ENCODE measurements around the gene SFTPA2.
"Not testable (repeated sequence)": the region's sequence is repeated elsewhere in the genome, so short reads cannot be mapped to it uniquely, and the experiment has no call there.

SFTPA2 gene

DNA sequence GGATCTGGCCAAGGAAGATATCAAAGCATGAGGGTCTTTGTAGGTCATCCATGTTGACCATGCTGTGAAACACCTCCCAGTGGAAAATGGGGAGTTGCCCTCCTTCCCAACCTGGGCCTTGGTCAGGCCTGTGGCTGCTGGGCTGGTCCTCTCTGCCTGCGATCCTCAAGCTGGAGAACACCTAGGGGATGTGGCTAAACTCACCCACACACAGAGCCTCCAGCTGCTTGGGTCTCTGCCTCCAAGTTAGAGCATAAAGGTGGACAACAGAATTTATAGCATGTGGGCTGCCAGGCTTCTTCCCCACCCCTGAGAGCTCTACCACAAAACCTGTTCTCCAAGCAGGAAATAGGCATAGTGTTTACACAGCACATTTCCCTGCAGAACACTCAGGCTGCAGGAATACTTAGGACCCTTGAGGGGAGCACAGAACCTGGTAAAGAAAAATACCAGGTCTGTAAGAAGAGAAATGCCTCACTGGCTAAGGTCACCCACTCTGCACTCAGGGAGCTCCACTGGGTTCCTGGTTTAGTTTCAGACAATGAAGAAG is at the start of gene SFTPA2:
SFTPA2 (minus strand) TSS at position 248 of the 550 bp plus-strand sequence. CDS start 924 bp downstream, outside the sequence.
- no peak for DNase-seq

DNA sequence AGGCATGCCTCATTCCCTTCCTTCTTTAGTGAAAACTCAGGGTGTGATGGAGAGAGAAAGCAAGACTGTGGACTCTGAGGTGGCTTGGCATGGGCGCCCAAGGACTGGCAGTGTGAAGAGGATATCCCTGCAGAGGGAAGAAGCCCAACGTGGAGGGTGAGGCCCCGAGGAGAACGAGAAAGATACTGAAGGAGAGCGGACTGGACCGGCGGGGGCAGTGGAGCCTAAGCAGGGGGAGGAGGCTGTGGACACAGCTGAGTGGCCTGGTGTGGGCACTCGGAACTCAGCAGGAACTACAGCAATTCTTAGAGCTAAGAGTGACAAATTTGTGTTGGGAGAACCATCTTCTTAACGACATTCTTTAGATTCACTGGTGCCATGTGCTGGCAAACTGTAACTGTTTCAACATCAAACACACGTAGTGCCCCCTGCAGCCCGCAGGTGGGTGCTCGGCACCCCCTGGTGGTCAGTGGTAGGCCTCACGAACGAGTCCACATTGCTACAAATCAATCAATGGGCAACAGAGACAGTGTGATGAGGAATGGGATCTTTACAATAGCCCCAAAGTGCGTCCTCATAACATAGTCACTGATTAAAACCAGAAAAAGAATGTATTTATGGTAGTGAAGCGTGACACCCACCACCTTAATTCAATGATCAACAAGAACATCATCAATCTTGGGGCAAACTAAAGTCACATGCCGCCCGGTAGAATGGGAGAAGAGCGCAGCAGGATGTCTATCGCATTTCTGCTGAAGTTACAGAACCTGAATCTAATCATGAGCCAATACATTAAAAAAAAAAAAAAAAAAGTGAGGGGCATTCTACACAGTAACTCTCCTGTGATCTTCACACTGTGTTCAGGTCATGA is 48.5 kb upstream of the SFTPA2 start:
- peak; percentile 22 for DNase-seq

DNA sequence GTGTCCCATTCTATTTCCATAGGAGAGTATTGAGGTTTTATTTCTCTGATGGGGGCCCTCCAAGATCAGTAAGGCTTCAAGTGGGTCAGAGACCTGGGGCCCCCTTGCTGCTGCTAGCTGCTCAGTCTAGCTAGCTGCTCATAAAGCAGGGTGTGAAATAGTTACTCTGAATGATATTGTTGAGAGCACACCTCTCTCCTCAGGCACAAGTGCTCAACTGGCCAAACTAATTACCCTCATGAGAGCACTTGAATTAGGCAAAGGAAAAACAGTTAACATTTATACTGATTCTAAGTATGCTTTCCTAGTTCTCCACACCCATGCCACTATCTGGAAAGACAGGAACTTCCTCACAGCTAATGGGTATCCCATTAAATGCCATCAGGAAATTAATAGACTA is 45.1 kb upstream of the SFTPA2 start:
- no peak for DNase-seq

DNA sequence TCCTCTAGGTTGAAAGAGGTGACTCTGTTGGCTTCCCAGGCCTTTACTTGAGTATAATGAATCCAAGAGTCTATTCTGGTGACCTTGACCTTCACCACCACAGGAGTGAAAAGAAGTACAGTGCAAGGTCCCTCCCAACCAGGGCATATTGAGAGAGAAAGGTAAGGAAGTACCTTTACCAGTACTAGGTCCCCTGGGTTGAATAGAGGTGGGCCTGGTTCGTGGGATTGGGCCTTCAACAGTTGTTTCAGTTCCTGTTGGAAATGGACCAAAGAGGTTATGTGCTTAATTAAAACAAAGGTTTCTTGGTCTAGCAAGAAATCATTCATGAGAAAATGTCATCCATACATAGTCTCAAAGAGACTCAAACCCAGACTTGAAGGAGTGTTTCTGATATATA is 44.1 kb upstream of the SFTPA2 start:
- DNase-seq = no peak

DNA sequence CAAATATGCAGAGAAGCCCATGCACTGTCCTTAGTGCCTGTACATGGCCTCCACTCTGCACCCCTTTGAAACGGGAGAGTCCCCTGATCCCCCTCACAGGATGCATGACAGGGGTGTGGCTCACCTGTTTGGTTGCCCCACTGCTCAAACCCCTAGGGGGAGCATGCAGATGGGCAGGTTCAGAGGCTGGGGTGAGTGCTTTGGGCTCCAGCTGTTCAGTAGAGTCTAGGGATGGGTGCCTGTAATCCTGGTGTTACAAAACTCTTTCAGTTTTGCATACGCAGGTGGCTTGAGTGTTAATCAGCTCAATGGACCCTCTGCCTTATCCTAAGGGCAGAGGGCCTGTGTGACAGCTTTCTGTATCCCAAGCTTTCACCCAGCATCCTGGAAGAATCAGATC is 42.7 kb upstream of the SFTPA2 start:
- DNase-seq = no peak

DNA sequence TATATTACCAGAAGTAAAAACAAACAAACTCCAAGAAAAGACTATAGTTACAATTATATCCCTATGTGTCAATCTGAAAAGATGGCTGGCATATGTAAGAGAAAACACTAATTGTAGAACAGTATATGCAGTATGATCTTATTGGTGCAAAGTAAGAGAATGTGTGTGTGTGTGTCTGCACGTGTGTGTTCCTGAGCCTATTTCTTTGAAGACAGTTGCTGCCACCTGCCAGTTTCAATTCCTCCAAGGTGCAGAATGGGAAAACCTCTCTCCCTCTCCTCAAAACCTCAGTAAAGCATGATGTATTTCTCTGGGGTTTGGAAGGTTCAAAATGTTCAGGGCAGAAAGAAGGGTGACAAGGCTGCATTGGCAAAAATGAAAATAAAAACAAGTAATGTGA is 41.7 kb upstream of the SFTPA2 start:
- no peak for DNase-seq

DNA sequence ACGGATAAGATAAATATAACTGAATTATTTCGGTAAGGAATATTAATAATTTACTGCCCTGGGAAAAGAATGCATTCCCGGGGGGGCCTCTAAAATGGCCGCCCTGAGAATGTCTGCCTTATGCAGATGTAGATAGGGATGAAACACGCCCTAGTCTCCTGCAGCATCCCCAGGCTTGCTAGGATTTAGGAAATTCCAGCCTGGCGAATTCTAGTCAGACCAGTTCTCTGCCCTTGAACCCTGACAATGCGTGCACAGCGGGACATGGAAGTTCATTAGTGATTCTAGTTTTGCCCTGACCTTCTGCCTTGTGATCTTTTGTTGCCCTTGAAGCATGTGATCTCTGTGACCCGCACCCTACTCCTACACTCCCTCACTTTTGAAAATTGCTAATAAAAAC is 39.4 kb upstream of the SFTPA2 start:
- not testable (repeated sequence) for DNase-seq

DNA sequence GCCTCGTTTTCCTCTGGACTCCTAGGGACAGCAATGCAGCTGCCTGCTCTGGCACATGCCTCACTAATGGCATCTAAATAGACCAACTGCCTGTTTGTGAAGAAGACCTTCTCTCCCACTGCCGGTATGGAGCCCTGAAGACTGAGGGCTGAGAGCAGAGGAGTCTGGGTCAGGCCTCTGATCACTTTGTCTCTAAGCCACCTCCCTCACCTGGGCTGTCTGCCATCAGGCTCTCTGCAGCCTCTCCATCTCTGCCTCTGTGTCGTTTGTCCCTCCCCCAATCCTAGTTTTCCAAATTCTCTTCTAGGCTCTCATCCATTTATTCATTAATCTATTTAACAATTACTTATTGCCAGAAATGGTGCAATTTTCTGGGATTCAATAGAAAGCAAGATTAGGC is 35.3 kb upstream of the SFTPA2 start:
- no peak for DNase-seq

DNA sequence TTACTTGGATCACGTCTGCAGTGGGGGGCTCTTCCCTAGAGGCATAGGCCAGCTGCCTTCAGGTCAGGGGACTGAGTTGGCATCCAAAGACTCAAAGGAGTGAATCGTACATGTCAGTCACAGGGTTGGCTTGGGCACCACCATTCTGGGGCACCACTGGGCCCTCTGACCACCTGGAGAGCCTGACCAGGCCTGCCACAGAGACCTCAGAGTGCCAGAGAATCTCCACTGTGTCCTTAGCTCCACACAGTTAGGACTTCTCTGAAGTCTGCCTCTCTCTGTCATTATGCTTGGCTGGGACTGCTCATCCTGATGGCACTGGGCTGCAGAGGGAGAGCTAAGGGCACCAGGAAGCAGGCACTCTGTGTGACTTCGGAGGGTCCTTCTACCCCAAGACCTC is 34.4 kb upstream of the SFTPA2 start:
- not testable (repeated sequence) for DNase-seq

DNA sequence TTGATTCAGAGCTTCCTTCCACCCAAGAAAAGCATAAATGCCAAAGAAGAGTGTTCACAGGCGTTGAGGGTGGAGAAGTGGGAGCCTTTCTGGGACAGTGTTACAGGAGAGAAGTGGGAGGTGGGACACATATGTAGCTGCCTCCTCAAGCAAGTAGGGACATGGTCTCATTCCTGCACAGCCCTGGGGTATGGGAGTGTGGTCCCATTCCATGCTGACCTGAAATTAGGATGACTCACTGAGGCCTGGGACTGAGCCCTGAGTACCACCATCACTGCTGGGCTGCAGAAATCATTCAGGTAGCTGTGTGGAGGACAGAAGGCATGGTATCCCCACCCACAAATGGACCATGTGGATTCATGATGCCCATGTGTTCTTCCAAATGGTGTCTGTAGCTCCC is 33.2 kb upstream of the SFTPA2 start:
- DNase-seq = no peak

DNA sequence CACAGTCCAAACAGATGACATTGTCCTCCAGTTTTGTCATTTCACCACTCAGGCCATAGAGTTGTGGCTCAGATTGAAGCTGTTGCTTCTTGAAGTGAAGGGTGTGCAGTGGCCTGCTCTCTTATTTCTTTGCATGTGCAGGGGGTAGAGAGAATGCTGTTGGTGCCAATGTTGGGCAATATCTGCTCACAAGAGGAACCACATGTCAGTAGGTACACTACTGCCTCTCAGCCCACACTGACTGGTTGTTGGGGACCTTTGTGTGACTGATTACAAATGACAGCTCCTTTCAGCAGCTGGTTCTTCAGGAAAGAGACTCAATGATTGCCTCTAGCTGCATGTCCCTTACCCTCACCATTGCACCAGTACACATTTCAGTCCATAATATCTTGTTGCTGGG is 28.6 kb upstream of the SFTPA2 start:
- DNase-seq = no peak

DNA sequence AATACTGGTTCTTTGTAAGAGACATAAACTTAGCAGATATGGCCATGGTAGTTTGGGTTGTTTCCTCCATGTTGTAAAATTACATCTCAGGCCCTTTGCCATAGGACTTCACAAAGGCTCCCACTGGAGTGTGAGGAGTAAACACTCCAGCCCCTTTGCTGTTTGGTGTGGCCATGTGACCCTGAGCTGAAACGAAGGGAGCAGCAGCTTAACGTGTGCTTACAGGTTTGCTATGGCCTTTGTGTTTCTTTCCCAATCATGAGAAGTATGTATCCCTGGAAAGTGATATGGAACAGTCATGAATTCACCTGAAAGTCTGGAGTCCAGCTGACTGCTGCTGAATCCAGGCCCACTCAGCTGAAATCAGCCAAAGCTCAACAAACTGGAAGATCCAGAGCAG is 26.7 kb upstream of the SFTPA2 start:
- no peak for DNase-seq

DNA sequence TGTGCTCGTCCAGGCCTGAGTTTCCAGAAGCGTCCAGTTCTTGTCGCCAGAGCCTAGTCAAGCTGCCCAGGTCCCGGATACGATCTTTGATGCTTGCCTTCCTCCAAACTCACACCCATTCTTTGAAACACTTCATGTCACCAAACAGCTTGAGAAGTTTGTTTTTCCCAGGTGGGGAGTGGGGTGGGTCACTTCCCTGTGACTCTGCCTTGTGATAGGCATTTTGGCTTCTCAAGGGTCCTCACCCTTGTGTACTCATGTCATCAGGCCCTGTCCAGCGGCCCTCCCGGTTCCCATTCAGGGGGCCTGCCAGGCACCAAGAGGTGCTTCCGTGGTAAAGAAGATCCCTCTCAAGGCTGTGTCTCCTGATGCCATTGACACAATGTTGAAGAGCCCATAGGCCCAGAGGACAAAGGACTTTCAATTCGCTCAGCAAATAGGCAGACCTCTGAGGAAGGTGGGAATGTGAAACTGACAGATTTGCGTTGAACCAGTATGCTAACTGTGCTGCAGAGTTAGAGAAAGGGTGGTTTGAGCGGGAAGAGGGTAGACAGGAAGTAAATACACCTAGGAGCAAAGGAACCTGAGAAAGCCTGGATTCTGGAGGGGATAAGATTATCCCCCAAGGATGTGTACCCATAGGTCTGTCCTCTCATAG is 25.8 kb upstream of the SFTPA2 start:
- no peak for DNase-seq

DNA sequence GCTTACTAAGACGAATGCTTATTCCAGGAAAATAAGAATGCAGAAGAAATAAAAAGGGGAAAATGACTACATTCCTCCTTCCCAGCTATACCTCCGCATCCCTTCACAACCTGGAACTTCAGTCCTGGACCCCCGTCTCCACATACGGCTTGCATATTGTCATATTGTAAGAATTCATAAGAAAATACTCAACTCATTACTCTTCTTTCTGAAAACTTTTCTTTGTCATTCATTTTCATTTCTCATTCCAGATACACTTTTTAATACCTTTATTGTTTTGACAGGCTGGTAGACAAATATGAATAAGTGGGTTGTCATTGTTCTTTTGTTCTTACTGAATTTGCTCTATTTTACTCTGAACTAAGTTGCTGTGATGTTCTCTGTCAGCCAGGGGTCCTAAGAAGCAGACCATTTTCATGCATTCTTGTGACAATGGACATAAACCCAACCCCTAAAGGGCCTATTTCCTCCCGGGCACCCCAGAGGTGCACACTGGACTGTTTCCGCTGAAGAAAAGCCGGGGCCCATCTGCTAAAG is 23.3 kb upstream of the SFTPA2 start:
- no peak for DNase-seq

DNA sequence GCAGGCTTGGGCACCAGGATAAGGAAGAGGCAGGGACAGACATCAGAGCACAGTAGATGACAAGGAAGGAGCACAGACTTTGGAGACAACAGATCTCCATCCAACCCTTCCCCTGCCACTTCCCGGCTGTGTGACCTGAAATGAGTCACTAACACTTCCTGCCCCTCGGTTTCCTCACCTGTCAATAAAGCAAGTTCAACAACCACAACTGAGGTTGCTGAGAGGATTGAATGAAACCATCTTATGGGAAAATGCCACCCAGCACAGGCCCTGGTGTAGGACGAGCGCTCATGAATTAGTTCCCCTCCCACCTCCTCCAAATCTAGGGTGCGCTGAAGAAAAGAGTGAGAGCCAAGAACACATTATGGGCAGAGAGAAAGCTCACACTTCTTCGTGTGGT is 22.7 kb upstream of the SFTPA2 start:
- DNase-seq = not testable (repeated sequence)

DNA sequence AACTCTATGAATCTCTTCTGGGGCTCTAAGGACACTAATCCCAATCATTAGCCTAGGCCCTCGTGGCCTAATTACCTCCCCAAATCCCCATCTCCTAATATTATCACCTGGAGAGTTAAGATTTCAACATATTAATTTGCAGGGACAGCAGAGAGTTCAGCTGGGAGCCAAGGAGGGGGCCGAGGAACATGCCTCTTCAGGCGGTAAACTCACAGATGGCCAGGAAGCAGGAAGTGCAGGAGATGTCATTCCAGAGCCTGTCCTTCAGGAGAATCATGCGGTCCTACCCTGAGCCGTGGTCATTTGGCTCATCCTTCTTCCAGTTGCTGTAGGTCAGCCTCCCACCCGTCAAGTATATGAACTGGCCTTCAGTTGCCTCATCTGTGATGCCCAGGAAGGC is 21.9 kb upstream of the SFTPA2 start:
- DNase-seq = no peak

DNA sequence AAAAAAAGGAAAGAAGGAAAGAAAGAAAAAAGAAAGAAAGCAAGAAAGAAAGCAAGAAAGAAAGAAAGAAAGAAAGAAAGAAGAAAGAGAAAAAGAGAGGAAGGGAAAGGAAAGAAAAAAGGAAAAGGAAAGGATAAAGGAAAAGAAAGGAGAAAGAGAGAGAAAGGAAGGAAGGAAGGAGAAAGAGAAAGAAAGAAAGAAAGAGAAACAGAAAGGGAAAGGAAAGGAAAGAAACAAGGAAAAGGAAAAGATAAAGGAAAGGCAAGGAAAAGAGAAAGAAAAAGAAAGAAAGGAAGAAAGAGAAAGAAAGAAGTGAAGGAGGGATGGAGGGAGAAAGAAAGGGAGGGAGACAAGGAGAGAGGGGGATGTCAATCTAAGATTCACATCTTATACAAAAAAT is 20.8 kb upstream of the SFTPA2 start:
- DNase-seq = no peak

DNA sequence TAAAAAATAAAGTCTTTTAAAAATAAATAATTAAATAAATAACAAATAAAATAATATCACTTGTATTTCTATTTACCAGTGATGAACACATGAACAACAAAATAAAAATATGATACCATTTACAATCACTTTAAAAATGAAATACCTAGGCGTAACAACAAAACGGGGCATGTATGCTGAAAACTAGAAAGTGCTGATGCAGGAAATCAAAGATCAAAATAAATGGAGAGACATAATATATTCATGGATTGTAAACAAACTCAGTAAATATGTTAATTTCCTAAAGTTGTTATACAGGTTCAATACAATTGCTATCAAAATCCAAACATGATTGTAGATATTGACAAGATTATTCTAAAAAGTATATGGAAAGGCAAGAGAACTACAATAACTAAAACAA is 19.2 kb upstream of the SFTPA2 start:
- DNase-seq = no peak

DNA sequence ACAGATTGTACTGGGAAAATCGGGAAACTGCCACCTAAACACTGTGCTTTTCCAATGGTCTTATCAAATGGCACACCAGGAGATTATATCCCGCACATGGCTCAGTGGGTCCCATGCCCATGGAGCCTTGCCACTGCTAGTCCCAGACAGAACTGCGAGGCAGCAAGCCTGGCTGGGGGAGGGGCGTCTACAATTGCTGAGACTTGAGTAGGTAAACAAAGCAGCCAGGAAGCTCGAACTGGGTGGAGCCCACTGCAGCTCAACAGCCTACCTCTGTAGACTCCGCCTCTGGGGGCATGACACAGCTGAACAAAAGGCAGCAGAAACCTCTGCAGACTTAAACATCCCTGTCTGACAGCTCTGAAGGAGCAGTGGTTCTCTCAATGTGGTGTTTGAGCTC is 10.4 kb upstream of the SFTPA2 start:
- not testable (repeated sequence) for DNase-seq

DNA sequence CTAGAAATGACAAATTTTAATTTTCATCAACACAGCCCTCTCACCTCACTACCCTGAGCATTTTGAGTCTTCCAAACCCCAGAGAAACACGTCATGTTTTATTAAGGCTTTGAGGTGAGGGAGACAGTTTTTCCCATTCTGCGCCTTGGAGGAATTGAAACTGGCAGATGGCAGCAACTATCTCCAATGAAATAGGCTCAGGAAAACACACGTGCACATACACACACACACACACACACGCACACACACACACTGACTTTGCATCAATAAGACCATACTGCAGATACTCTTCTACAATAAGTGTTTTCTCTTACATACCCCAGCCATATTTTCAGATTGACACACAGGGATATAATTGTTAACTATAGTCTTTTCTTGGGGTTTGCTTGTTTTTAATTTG is 3.2 kb upstream of the SFTPA2 start:
- DNase-seq = no peak

DNA sequence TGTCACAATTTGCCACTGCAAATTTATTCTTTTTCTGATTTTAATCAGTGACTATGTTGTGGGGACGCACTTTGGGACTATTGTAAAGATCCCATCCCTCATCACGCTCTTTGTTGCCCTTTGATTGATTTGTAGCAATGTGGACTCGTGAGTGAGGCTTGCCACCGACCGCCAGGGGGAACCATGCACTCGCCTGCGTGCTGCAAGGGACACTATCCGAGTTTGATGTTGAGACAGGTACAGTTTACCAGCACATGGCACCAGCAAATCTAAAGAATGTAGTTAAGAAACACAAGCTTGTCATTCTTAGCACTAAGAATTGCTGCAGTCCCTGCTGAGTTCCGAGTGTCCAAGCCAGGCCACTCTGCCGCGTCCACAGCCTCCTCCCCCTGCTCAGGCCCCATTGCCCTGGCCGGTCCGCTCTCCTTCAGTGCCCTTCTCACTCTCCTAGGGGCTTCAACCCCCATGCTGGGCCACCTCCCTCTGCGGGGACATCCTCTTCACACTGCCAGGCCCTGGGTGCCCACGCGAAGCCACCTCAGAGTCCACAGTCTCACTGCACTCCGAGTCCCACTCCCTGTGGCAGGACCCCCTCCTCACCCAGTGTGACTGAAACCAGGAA is 2.0 kb upstream of the SFTPA2 start:
- peak; percentile 65 for DNase-seq

DNA sequence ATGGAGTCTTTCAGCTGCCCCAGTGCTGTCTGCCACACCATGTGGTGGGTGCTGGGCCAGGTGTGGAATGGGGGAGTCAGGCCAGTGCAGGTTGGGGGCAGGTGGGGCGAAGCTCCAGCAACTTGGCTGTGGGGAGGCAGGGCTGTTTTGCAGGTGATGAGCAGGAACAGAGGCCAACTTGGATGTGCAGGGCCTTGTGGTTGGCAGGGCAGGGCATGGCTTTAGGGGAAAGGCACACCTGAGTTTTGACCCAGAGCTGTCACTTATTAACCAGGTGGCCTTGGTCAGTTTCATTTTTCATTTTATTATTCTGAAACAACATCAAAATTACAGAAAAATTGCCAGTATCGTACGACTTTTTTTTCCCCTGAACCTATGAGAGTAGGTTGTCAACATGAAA is 1.1 kb upstream of the SFTPA2 start:
- DNase-seq = no peak

DNA sequence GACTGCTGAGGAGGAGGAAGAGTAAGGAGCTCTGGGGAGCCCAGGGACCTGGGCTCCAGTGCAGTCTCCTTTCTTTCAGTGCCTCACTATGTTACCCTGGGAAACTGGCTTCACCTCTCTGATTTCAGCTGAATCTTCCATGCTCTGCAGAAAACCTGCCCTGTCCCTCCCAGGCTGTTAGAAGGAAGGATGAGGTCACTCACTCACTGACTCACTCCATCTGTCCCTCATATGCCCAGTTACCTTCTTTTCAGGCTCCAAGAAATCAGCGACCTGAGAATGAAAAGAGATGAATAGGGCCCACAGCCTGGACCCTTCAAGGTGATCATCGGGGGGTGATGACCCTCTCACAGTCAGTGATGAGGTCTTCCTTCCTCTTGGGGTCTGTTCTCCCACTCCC is 481 bp downstream of the SFTPA2 start:
- DNase-seq = no peak

DNA sequence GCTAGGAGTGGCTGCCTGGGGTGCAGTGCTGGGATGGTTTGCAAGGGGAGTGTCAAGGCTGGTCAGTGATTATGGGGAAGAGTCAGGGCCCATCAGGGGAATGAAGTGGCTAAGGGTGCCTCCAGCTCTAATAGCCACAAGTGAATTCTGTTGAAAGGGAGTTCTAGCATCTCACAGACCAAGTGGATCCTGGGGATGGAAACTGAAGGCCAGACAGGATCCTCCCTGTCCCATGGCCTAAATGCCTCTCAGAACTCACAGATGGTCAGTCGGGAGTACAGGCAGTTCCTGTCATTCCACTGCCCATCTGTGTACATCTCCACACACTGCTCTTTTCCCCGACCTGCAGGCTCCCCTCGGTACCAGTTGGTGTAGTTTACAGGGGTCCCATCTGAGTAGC is 3.2 kb downstream of the SFTPA2 start:
- DNase-seq = not testable (repeated sequence)

Data from NCI-H146 (cell line).